Stimulated activated CD4-positive, alpha-beta T cell treated with anti-CD3 and anti-CD28 coated beads, TNF-alpha, amount 100 ng/mL, for 48 hours (primary cell): ENCODE measurements around the gene C1QL4.

ENCODE experiments used
- DNase-seq, 3 donors: peaks; one replicate each; pipeline ENCODE4 v3.0.0-alpha.2; 2020; ENCODE audit warnings: low read depth in 3 of 3

C1QL4 gene

GRCh38 chr12:49347311-49348193, 10.6 kb upstream of the C1QL4 start:
- peak; percentile 46 to 72 (median 68) for DNase-seq

DNA sequence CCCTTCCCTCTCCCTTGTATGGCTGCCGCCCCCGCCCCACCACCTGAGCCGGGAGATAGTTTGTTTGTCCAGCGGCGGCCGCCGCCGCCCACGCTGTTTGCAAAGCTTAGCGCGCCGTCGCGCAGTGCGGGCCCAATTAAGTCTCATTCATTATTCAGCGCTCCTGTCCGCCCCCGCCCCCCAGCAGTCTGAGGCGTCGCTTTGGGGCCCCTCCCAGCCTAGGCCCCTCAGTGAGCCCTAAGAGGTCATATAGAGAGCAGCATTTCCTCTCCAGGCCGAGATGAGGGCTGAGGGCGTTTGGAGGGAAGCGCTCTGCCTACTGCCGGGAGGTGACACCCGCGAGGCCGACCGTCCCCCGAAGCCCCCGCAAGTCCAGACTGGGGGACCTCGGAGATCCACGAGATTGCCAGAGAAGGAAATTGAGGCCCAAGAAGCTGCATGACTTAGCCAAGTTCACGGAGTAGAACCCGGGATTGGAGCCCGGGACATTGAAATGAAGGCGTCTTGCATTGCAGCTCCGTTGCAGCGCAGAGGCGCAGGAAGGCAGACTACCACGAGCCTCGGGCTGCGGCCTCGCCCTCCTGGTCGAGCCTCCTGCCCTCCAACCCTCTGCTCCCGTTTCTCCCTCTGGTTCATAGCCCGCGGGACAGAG, 9.8 kb upstream of the C1QL4 start, which contains the start of gene DNAJC22:
DNAJC22 (plus strand) TSS at position 230 of the 652 bp plus-strand sequence. CDS start 1,985 bp downstream, outside the sequence.
- no peak for DNase-seq

DNA sequence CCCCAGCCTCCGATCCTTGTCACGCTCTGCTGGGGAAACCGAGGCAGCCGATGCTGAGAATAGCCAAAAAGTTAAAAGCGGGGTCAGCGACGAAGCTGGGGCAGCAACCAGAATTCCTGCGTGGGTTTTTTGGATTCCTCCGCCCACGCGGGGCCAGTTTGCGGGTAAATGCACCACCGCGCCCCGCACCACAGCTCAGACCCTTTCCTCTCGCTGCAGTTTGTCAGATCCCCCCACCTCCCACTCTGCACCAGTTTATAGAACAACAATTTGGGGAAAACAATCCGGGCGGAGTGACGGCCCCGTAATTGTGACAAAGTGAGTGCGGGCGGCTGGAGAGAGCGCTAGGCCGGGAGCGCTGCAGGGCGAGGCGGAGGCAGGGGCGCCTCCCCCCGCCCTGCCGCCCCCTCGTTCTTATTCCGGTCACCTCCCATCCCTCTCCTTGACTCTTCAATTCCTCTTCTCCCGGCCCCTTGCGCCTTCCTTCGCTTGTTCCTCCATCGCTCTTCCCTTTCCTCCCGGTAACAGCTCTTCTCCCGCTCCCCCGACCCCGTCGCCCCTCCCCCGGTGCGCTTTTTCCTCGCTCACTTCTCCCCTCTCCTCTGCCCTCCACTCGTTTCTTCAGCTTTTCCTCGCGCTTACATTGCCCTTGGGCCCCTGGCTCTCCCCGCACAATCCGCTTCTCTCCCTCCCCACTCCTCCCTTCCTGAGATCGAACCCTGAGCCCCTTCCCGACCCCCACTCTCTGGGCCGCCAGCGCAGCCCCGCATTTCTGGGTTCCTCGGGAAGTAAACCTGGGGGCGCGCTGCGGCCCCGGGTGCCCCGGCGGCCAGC, 9.1 kb upstream of the C1QL4 start:
- no peak for DNase-seq

DNA sequence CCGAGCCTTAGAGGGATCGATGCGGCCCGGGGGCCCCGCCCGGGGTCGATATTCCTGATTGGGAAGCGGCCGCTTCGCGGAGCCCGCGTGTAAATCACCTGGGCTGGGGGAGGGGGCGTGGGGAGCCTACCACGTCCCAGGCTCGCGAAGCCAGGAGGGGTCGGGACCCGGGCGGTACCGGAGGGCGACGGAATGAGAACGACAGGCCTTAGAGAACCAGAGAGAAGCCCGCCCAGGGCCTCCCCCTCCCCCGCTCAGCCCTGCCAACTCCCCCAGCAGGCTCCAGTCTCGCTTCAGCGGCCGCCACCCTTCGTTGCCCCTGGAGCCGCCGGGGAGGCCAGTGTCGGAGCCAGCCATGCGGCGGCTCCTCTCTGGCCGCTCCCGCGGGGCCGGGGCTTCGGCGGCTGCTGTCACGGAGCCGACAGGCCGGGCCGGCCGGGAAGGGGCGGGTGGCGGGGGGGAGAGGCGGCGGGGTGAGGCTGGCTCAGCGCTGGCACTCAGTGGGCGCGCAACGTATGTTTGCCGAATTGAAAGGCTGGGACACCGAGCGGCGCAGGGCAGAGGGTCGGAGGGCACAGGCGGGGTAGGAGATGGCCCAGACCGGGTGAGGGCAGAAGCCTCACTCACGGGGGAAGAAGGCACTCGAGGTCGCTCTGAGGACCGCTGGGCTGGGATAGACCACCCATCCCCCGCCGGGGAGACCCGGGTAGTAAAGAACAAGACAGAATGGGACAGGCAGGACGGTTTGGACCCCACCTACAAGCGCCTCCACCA, 8.2 kb upstream of the C1QL4 start:
- no peak for DNase-seq

- DNase-seq: no peak
Observed at GRCh38 chr12:49344486-49345050, 7.6 kb upstream of the C1QL4 start.

DNA sequence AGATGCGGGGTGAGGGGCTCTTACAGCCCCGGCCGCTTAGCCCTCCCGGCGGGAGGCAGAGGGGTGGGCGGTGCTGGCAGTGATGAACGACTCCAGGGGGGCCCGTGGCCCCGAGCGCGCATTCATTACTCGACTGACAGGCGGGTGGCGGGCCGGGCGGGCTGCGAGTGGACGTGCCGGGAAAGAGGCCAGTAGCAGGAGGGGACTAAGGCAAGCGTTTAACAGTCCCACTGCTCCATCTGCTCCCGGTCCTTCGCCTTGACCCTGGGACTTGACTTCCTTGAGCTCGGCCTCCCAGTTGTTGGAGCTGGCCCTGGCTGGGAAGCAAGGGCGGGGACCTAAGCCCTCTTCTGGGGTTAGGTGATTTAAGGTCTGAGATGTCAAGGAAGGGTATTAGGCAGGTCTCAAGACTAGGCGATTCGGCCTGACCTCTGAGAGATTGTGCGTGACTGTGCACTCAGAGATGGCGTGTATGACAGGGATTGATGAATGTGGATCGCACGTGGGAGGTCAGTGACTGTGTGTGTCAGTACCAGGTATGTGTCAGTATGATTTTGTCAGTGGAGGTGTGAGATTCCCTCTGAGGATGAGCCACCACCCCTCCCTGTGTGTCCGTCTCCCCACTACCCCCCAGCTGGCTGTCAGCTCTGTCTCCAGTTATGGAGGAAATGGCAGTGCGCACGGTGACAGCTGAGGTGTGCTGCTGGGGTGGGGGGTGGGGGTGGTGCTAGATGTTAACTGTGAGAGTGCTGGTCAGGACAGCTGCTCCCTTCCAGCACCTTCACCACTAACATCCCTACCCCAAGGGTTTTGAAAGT, 6.1 kb upstream of the C1QL4 start:
- peak in 1 of 3 donors; percentile 45 for DNase-seq

GRCh38 chr12:49342066-49342913, 5.3 kb upstream of the C1QL4 start:
- DNase-seq: peak; percentile 76 to 78 (median 76)

- no peak for DNase-seq
Observed at GRCh38 chr12:49341777-49342065, 4.7 kb upstream of the C1QL4 start.

DNA sequence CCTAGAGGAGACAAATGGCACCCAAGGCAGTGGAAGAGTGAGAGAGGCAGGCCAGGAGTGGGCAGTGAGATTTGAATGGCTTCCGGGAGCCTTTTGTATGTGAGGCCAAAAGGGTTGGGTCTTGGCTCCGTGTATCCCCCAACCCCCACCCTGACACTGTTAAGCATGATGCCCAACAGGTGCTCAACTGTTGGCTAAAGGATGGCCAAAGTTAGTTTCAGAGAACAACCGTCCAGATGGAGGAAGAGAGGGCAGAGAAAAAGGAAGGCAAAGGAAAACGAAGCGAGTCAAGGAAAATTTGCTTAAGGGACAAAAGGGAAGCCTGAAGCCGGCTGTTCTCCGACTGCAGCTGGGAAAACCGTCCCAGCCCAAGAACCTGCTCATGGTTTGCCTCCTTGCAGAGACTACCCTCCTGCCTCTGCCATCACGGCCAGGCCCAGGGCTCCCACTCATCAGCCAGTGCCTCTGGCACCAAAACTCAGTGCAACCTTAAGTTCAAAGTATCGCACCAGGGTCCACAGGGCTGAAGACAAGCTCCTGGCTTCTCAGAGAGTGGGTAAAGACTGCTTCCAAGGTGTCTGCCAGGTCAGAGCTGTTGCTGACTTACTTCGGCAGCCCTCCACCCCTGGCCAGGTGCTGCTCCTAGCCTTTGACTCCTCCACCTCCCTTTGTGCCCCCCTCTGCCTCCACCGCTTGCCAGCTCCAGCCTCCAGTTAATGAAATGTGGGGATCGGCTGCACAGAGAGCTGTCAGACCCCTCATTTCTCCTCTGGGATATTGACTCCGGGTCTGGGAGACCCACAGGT, 4.2 kb upstream of the C1QL4 start:
- no peak for DNase-seq

DNA sequence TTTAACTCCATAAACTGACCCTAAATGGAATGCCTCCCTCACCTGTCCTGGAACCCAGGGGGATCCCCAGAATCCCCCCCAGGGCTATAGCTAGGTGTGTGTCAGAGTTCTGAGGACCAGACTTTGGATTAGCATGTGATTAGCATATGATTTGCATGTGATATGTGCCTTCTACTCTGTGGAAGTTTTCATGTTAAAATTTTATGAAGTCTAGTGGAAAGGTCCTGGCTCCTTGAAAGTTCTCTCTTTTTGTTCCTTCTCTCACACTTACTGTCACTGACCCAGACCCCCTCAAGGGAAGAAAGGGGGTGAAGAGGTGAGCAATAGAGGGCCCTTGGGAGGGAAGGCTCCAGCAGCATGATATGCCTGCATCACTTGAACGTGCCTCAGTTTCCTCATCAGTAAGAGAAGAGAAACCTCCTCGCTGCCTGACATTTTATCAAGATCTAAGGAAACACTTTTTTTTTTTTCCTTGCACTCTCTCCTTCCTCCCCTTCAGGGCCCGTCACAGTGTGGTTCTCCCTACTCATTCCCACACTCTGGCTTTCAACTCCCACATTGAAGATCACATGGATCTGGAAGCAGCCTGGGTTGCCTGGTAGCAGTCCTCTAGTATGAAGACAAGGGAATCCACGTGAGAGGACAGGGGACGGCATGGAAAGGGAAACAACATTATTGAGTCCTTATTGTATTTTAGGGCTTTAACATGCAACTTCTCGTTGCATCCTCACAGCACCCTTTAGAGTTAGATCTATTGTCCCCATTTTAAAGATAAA, 3.3 kb upstream of the C1QL4 start:
- no peak for DNase-seq

DNA sequence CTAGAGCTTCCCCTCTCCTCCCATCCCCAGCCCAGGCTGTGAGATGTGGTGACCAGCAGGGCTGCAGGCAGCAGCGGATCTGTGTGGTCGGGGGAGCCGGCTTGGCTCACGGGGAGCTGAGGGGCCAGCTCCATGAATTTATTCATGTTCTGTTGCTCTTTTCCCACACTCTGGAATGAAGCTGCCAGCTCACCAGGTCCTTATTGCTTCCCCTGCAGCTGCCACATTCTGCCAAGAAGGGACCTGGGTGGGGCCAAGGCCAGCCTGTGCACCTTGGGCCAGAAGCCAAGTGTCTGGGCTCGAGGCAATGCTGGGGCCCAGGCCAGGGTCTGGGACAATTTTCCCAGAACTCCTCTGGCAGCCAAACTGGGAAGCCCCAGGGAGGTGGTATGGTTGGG, 2.5 kb upstream of the C1QL4 start:
- no peak for DNase-seq

GRCh38 chr12:49338830-49339463, 2.0 kb upstream of the C1QL4 start:
- no peak for DNase-seq

DNA sequence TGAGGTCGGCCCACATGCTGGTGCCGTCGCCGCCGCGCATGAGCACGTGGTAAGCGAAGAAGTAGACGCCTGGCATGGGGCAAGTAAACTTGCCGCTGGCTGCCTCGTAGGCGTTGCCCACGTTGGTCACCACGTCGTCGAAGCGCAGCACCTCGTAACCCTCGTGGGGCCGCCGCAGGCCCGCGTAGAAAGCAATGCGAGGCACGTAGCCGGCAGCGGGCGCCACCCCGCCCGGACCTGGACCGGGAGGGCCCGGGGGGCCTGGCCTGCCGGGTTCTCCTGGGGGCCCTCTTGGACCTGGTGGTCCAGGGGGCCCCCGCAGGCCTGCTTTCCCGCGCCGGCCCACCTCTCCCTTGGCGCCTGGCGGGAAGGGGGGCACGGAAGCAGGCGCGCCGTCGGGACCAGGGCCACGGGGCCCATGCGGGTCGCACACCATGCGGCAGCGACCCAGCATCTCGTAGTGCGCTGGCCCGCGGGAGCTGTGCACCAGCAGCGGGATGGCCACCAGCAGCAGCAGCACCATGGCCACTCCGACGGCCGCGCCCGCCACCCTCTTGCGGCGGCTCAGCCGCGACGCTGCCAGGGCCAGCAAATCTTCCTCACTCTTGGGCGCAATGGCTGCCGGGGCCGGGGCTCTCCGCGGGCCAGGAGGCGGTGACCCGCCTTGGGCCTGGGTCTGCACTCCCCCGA, 888 bp downstream of the C1QL4 start:
- DNase-seq: no peak

DNA sequence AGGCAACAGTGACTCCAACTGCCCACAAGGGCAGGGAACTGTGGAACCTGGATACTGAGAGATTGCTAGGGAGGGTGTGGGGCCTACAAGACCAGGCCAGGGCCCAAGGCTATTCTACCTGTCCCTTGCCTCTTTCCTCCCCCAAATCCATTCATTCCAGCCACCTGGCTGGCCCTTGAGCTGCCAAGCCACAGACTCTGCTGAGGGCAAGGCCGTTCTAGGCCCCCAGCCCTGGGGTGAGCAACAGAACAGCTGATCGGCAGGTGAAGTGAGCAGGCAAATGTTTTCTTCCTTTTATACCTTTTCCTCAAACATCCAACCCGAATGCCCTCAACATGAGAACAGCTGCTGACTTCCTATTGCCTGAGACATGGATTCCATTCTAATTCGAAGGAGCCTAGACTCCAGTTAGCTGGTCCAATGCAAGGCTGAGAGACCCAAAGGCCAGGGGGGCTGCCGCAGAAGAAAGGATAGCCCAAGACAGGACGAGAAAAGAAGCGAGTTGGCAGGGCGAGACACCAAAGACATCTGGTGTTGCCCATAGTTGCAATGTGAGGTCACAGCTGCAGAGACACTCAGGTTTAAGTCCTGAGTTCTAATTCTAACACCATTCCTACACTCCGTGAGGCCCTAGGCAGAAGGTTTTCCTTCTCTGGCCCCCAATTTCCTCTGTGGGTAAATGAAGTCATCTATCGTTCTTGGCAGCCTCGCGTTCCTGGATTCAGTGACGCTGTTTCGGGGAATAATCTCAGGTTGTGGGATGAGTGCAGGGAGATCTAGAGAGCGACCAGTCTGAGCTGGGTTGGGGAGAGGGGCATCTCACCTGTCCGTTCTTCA, 1.7 kb downstream of the C1QL4 start:
- DNase-seq: no peak

GRCh38 chr12:49334681-49335080, 2.3 kb downstream of the C1QL4 start:
- DNase-seq: no peak

DNA sequence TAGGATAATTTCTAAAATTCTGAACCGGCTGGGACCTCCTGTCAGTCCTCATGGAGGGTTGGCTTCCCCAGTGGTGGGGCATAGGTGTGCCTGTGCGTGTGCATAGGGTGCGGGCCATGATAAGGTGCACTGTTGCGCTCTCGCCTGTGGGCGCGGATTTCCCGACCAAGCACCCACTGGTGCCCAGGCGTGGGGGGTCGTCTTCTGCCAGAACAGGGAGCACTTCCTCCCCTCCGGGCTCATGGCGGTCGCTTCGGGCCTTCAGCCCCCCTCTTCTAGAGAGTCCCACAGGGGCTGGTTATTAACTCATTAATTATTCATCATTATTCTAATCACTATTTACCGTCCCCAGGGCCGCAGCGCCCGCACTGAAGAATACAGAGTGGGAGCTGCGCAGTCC, 2.8 kb downstream of the C1QL4 start:
- DNase-seq: no peak
